GM23338 (cell line): Measurements from ENCODE around the gene RBBP7. TPM values are rescaled to one million over a fixed set of nuclear protein-coding genes. Genes with fewer than 3 reads are reported as not detected.

Source experiments
- ATAC-seq: fragments of 200-7000 bp; cut with Tn5 transposase; 3 replicates; pipeline ENCODE4 v1.9.1; 2020
- DNase-seq: peaks from one replicate; pipeline ENCODE4 v3.0.0-alpha.2; 2015; ENCODE audit warnings: low spot score
- H2AFZ ChIP-seq: fragments of 200-600 bp; sonication (generic); 2 replicates; pipeline ENCODE4 v1.8.0; 2016; ENCODE audit warnings: antibody characterized with exemption, mild to moderate bottlenecking, moderate library complexity
- H3F3A ChIP-seq: fragments of 200-600 bp; sonication (generic); replicated peaks from 2 replicates; pipeline ENCODE4 v1.8.0; 2017; ENCODE audit warnings: antibody characterized with exemption, mixed run types, low read depth
- H3K27ac ChIP-seq: fragments of 200-600 bp; sonication (generic); 2 replicates; pipeline ENCODE4 v1.6.1; 2016; ENCODE audit warnings: low read depth
- H3K27me3 ChIP-seq: fragments of 200-600 bp; sonication (generic); 2 replicates; pipeline ENCODE4 v1.8.0; 2016; ENCODE audit warnings: mild to moderate bottlenecking, mixed run types, moderate library complexity; ENCODE audit not compliant: insufficient read depth
- H3K36me3 ChIP-seq: fragments of 200-600 bp; sonication (generic); 2 replicates; pipeline ENCODE4 v1.8.0; 2016; ENCODE audit warnings: mild to moderate bottlenecking; ENCODE audit not compliant: insufficient read depth
- H3K4me1 ChIP-seq: fragments of 200-600 bp; sonication (generic); 2 replicates; pipeline ENCODE4 v1.8.0; 2016; ENCODE audit warnings: mild to moderate bottlenecking, moderate library complexity; ENCODE audit not compliant: insufficient read depth
- H3K4me2 ChIP-seq: fragments of 200-600 bp; sonication (generic); 2 replicates; pipeline ENCODE4 v1.7.1; 2017; ENCODE audit warnings: mixed run types
- H3K4me3 ChIP-seq: fragments of 200-600 bp; sonication (generic); 2 replicates; pipeline ENCODE4 v1.6.1; 2016; ENCODE audit warnings: mixed run types
- H3K79me2 ChIP-seq: fragments of 200-600 bp; sonication (generic); replicated peaks from 2 replicates; pipeline ENCODE4 v1.8.0; 2017; ENCODE audit warnings: mild to moderate bottlenecking; ENCODE audit not compliant: insufficient read depth
- H3K9me2 ChIP-seq: fragments of 200-600 bp; sonication (generic); 2 replicates; pipeline ENCODE4 v1.8.0; 2017; ENCODE audit not compliant: insufficient read depth
- H4K20me1 ChIP-seq: fragments of 200-600 bp; sonication (generic); replicated peaks from 2 replicates; pipeline ENCODE4 v1.8.0; 2017; ENCODE audit warnings: mild to moderate bottlenecking; ENCODE audit not compliant: insufficient read depth
- H3K27ac Mint-ChIP-seq: 2 replicates; pipeline ENCODE4 v1.8.0; 2020; ENCODE audit warnings: inconsistent platforms, mild to moderate bottlenecking, moderate library complexity, mixed read lengths
- H3K27me3 Mint-ChIP-seq: 3 replicates; pipeline ENCODE4 v1.8.0; 2022; ENCODE audit warnings: low read depth, mild to moderate bottlenecking, moderate library complexity, mixed read lengths, inconsistent platforms; ENCODE audit not compliant: insufficient read depth, poor library complexity
- H3K36me3 Mint-ChIP-seq: 3 replicates; pipeline ENCODE4 v1.8.0; 2021; ENCODE audit warnings: low read depth, mild to moderate bottlenecking, inconsistent platforms, moderate library complexity, mixed read lengths
- H3K4me1 Mint-ChIP-seq: 3 replicates; pipeline ENCODE4 v1.8.0; 2020; ENCODE audit warnings: mild to moderate bottlenecking, inconsistent platforms, mixed read lengths
- H3K4me3 Mint-ChIP-seq: 3 replicates; pipeline ENCODE4 v1.8.0; 2021; ENCODE audit warnings: moderate library complexity, mild to moderate bottlenecking, inconsistent platforms, mixed read lengths
- H3K9me3 Mint-ChIP-seq: 3 replicates; pipeline ENCODE4 v1.8.0; 2020; ENCODE audit warnings: moderate library complexity, mild to moderate bottlenecking, inconsistent platforms, mixed read lengths
- CREB1 ChIP-seq: fragments of 250-450 bp; sonication (Bioruptor Pico); IDR thresholded peaks from 2 replicates; pipeline ENCODE4 v1.5.0; 2020; ENCODE audit warnings: low read depth, mild to moderate bottlenecking, moderate library complexity
- CTCF ChIP-seq, 2 experiments: fragments of 200-600 bp in 1 of 2; sonication (generic) in 1 of 2; conservative IDR thresholded peaks; 2 replicates each; pipeline versions ENCODE4 v1.5.1 to v1.6.1; 2016 to 2017; ENCODE audit warnings: antibody characterized with exemption in 2 of 2, low read depth in 2 of 2, mild to moderate bottlenecking in 2 of 2, moderate library complexity in 1 of 2
- EZH2 ChIP-seq: fragments of 200-600 bp; sonication (generic); IDR thresholded peaks from one replicate; pipeline ENCODE4 v1.8.0; 2017; ENCODE audit warnings: antibody characterized with exemption, mild to moderate bottlenecking, low read depth; ENCODE audit not compliant: unreplicated experiment
- EZH2phosphoT487 ChIP-seq: fragments of 200-600 bp; sonication (generic); IDR thresholded peaks from one replicate; pipeline ENCODE4 v1.8.1; 2018; ENCODE audit warnings: antibody characterized with exemption; ENCODE audit not compliant: unreplicated experiment
- JUNB ChIP-seq: IDR thresholded peaks from one replicate; pipeline ENCODE4 v1.6.1; 2016; ENCODE audit warnings: antibody characterized with exemption; ENCODE audit not compliant: unreplicated experiment
- NANOG ChIP-seq: IDR thresholded peaks from 2 replicates; pipeline ENCODE4 v1.6.1; 2016; ENCODE audit warnings: antibody characterized with exemption, borderline replicate concordance
- POLR2AphosphoS5 ChIP-seq: IDR thresholded peaks from 2 replicates; pipeline ENCODE4 v1.6.1; 2016; ENCODE audit warnings: antibody characterized with exemption, low read depth
- STAT1 ChIP-seq: IDR thresholded peaks from one replicate; pipeline ENCODE4 v1.6.1; 2016; ENCODE audit warnings: antibody characterized with exemption; ENCODE audit not compliant: unreplicated experiment
- ZNF114 ChIP-seq: fragments of 250-450 bp; sonication (Bioruptor Pico); IDR thresholded peaks from 2 replicates; pipeline ENCODE4 v1.5.0; 2020; ENCODE audit warnings: mild to moderate bottlenecking, moderate library complexity
- ZNF331 ChIP-seq: fragments of 250-450 bp; sonication (Bioruptor Pico); IDR thresholded peaks from 2 replicates; pipeline ENCODE4 v1.5.0; 2020; ENCODE audit warnings: low read depth, mild to moderate bottlenecking, moderate library complexity
- polyA plus RNA-seq: library from polyadenylated mRNA; unstranded; fragments of >200 nt; fragmentation: Nextera tagmentation; extraction: Ambion mirVana; gene quantifications from 2 replicates; pipeline ENCODE4 v1.2.1, GENCODE V29; 2016
- total RNA-seq: library from RNA; depleted of rRNA; stranded (reverse); fragments of >200 nt; shearing (Covaris generic); gene quantifications from 2 replicates; pipeline ENCODE4 v1.2.3, GENCODE V29; 2014
- TF ChIP-seq, protein P1 (sequence below): fragments of 250-450 bp; sonication (Bioruptor Pico); IDR thresholded peaks from 2 replicates; pipeline ENCODE4 v1.5.0; 2020; ENCODE audit warnings: mild to moderate bottlenecking, moderate library complexity
- TF ChIP-seq, protein P2 (sequence below): IDR thresholded peaks from one replicate; pipeline ENCODE4 v1.6.1; 2018; ENCODE audit warnings: antibody characterized with exemption; ENCODE audit not compliant: unreplicated experiment
- TF ChIP-seq, protein P3 (sequence below): IDR thresholded peaks from 2 replicates; pipeline ENCODE4 v1.6.1; 2016; ENCODE audit warnings: antibody characterized with exemption

The RBBP7 gene
- total and polyA plus RNA-seq, 2 experiments from 2014 or later, result 111 to 167 TPM

- no peak overlapping the region for H3K27ac ChIP-seq
- no peaks in the 10 kb centered on the region; the same call in 1 of the 3 replicates for H3K9me3 Mint-ChIP-seq
Measured at GRCh38 chrX:16853537-16853936, 16.6 kb downstream of the RBBP7 start.

More at GRCh38 chrX:16853537-16853936, 16.6 kb downstream of the RBBP7 start:
- Histone ChIP-seq H3K27me3 (no peaks in the 10 kb centered on the region), H3K79me2 (peaks cover 44% of the 10 kb centered on the region), H4K20me1 (no peaks in the 10 kb centered on the region; the same call in none of the 2 replicates), H3K4me1 (no peaks in the 10 kb centered on the region), H3K36me3 (peaks cover 9% of the 10 kb centered on the region; the same call in 1 of the 2 replicates), H3K9me2 (no peaks in the 10 kb centered on the region), H2AFZ (no peak overlapping the region), H3K4me2 (no peak overlapping the region), H3F3A (0 out of 2 replicates have a peak, but pooled peaks cover 6% of the 10 kb centered on the region), H3K4me3 (no peak overlapping the region)
- TF ChIP-seq EZH2phosphoT487 (no peak), EZH2 (no peak), POLR2AphosphoS5 (no peak), ZNF331 (CRISPR knock-in tag) (no peak), STAT1 (no peak), CTCF (conservative IDR thresholded peaks at IDR 0.05; ENCODE audit: low read depth in 2 of 2) (no peak), ZNF114 (CRISPR knock-in tag) (no peak), CREB1 (CRISPR knock-in tag) (no peak), NANOG (no peak), JUNB (no peak)
- TF ChIP-seq, protein P1, sequence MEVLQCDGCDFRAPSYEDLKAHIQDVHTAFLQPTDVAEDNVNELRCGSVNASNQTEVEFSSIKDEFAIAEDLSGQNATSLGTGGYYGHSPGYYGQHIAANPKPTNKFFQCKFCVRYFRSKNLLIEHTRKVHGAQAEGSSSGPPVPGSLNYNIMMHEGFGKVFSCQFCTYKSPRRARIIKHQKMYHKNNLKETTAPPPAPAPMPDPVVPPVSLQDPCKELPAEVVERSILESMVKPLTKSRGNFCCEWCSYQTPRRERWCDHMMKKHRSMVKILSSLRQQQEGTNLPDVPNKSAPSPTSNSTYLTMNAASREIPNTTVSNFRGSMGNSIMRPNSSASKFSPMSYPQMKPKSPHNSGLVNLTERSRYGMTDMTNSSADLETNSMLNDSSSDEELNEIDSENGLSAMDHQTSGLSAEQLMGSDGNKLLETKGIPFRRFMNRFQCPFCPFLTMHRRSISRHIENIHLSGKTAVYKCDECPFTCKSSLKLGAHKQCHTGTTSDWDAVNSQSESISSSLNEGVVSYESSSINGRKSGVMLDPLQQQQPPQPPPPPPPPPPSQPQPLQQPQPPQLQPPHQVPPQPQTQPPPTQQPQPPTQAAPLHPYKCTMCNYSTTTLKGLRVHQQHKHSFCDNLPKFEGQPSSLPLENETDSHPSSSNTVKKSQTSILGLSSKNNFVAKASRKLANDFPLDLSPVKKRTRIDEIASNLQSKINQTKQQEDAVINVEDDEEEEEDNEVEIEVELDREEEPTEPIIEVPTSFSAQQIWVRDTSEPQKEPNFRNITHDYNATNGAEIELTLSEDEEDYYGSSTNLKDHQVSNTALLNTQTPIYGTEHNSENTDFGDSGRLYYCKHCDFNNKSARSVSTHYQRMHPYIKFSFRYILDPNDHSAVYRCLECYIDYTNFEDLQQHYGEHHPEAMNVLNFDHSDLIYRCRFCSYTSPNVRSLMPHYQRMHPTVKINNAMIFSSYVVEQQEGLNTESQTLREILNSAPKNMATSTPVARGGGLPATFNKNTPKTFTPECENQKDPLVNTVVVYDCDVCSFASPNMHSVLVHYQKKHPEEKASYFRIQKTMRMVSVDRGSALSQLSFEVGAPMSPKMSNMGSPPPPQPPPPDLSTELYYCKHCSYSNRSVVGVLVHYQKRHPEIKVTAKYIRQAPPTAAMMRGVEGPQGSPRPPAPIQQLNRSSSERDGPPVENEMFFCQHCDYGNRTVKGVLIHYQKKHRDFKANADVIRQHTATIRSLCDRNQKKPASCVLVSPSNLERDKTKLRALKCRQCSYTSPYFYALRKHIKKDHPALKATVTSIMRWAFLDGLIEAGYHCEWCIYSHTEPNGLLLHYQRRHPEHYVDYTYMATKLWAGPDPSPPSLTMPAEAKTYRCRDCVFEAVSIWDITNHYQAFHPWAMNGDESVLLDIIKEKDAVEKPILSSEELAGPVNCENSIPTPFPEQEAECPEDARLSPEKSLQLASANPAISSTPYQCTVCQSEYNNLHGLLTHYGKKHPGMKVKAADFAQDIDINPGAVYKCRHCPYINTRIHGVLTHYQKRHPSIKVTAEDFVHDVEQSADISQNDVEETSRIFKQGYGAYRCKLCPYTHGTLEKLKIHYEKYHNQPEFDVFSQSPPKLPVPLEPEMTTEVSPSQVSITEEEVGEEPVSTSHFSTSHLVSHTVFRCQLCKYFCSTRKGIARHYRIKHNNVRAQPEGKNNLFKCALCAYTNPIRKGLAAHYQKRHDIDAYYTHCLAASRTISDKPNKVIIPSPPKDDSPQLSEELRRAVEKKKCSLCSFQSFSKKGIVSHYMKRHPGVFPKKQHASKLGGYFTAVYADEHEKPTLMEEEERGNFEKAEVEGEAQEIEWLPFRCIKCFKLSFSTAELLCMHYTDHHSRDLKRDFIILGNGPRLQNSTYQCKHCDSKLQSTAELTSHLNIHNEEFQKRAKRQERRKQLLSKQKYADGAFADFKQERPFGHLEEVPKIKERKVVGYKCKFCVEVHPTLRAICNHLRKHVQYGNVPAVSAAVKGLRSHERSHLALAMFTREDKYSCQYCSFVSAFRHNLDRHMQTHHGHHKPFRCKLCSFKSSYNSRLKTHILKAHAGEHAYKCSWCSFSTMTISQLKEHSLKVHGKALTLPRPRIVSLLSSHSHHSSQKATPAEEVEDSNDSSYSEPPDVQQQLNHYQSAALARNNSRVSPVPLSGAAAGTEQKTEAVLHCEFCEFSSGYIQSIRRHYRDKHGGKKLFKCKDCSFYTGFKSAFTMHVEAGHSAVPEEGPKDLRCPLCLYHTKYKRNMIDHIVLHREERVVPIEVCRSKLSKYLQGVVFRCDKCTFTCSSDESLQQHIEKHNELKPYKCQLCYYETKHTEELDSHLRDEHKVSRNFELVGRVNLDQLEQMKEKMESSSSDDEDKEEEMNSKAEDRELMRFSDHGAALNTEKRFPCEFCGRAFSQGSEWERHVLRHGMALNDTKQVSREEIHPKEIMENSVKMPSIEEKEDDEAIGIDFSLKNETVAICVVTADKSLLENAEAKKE (CRISPR knock-in tag), result no peak
- TF ChIP-seq, protein P2, sequence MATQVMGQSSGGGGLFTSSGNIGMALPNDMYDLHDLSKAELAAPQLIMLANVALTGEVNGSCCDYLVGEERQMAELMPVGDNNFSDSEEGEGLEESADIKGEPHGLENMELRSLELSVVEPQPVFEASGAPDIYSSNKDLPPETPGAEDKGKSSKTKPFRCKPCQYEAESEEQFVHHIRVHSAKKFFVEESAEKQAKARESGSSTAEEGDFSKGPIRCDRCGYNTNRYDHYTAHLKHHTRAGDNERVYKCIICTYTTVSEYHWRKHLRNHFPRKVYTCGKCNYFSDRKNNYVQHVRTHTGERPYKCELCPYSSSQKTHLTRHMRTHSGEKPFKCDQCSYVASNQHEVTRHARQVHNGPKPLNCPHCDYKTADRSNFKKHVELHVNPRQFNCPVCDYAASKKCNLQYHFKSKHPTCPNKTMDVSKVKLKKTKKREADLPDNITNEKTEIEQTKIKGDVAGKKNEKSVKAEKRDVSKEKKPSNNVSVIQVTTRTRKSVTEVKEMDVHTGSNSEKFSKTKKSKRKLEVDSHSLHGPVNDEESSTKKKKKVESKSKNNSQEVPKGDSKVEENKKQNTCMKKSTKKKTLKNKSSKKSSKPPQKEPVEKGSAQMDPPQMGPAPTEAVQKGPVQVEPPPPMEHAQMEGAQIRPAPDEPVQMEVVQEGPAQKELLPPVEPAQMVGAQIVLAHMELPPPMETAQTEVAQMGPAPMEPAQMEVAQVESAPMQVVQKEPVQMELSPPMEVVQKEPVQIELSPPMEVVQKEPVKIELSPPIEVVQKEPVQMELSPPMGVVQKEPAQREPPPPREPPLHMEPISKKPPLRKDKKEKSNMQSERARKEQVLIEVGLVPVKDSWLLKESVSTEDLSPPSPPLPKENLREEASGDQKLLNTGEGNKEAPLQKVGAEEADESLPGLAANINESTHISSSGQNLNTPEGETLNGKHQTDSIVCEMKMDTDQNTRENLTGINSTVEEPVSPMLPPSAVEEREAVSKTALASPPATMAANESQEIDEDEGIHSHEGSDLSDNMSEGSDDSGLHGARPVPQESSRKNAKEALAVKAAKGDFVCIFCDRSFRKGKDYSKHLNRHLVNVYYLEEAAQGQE, result no peak
- TF ChIP-seq, protein P3, sequence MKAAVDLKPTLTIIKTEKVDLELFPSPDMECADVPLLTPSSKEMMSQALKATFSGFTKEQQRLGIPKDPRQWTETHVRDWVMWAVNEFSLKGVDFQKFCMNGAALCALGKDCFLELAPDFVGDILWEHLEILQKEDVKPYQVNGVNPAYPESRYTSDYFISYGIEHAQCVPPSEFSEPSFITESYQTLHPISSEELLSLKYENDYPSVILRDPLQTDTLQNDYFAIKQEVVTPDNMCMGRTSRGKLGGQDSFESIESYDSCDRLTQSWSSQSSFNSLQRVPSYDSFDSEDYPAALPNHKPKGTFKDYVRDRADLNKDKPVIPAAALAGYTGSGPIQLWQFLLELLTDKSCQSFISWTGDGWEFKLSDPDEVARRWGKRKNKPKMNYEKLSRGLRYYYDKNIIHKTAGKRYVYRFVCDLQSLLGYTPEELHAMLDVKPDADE, result no peak
- peaks cover 92% of the 10 kb centered on the region for H3K36me3 Mint-ChIP-seq
- H3K27me3 Mint-ChIP-seq, result no peaks in the 10 kb centered on the region
- ATAC-seq, result no peak
- no peak overlapping the region for H3K4me3 Mint-ChIP-seq
- peaks cover 3% of the 10 kb centered on the region; the same call in 1 of the 3 replicates for H3K4me1 Mint-ChIP-seq
- H3K27ac Mint-ChIP-seq, result no peak overlapping the region
- DNase-seq, result no peak
